GM12878 (cell line): ENCODE data around the gene CRTAP. TPM values are rescaled to one million over a fixed set of nuclear protein-coding genes. Genes with fewer than 3 reads are reported as not detected.
A peak's percentile ranks its signal among the peaks of the same experiment; 100 is the strongest.

Experiments used
- ATAC-seq: fragments of 200-7000 bp; cut with Tn5 transposase; 3 replicates; pipeline ENCODE4 v1.9.1; 2020; ENCODE audit warnings: mild to moderate bottlenecking, moderate library complexity
- BruUV-seq: library from RNA; stranded (reverse); fragments of 400-500 nt; replicated peaks from 2 replicates; lab custom pipeline; 2021; lab: Mats Ljungman, UMichigan
- CTCF ChIA-PET: fragments of 300-600 bp; sonication (Branson Sonifier 250); formaldehyde crosslinking; extraction: SDS; loops from one replicate; lab custom pipeline; 2021; ENCODE audit warnings: inconsistent platforms; lab: Yijun Ruan, JAX
- POLR2A ChIA-PET: fragments of 350-600 bp; formaldehyde crosslinking; extraction: SDS; loops from one replicate; lab custom pipeline; 2021; ENCODE audit warnings: inconsistent platforms; lab: Charles Lee
- RAD21 ChIA-PET: fragments of 300-600 bp; sonication (Branson Sonifier 250); formaldehyde crosslinking; loops from one replicate; lab custom pipeline; 2023; ENCODE audit warnings: antibody characterized with exemption; ENCODE audit not compliant: unreplicated experiment; lab: Charles Lee
- SMC1A ChIA-PET: fragments of 300-600 bp; sonication (Branson Sonifier 250); formaldehyde crosslinking; loops from one replicate; lab custom pipeline; 2023; ENCODE audit not compliant: unreplicated experiment, uncharacterized antibody; lab: Charles Lee
- DNase-seq: peaks from one replicate; pipeline ENCODE4 v3.0.0-alpha.2; 2011; ENCODE audit warnings: low read depth, low spot score
- FAIRE-seq: peaks from 3 replicates; lab custom pipeline; 2011; peaks lifted over from hg19 to GRCh38; lab: Jason Lieb, UNC
- H2AFZ ChIP-seq: 2 replicates; pipeline ENCODE4 v1.6.0; 2011; ENCODE audit warnings: low read depth, low read length, control low read depth; ENCODE audit not compliant: control insufficient read depth
- H3K27ac ChIP-seq: 2 replicates; pipeline ENCODE4 v1.5.1; 2011; ENCODE audit warnings: control low read depth; ENCODE audit not compliant: control insufficient read depth, insufficient read depth
- H3K27me3 ChIP-seq, 2 experiments: replicated peaks in 1 of 2; 2 replicates each; pipeline versions ENCODE4 v1.6.0 to v1.6.1; 2011; ENCODE audit warnings: low read length in 1 of 2; ENCODE audit not compliant: control insufficient read depth in 2 of 2, insufficient read depth in 2 of 2
- H3K36me3 ChIP-seq, 2 experiments: 2 replicates each; pipeline ENCODE4 v1.5.1; 2011; ENCODE audit warnings: low read length in 1 of 2; ENCODE audit not compliant: control insufficient read depth in 2 of 2, insufficient read depth in 2 of 2
- H3K4me1 ChIP-seq: 2 replicates; pipeline ENCODE4 v1.6.1; 2011; ENCODE audit warnings: mild to moderate bottlenecking, low read length, moderate library complexity, mixed read lengths; ENCODE audit not compliant: control insufficient read depth, insufficient read depth
- H3K4me2 ChIP-seq: 2 replicates; pipeline ENCODE4 v1.6.0; 2011; ENCODE audit warnings: control low read depth; ENCODE audit not compliant: control insufficient read depth, insufficient read depth
- H3K4me3 ChIP-seq: fragments of 200-600 bp; sonication (generic); 2 replicates; pipeline ENCODE4 v1.5.1; 2016
- H3K79me2 ChIP-seq: 2 replicates; pipeline ENCODE4 v1.6.0; 2011; ENCODE audit warnings: low read length; ENCODE audit not compliant: control insufficient read depth, insufficient read depth
- H3K9ac ChIP-seq: 2 replicates; pipeline ENCODE4 v1.8.0; 2011; ENCODE audit warnings: low read length, control low read depth, mixed read lengths; ENCODE audit not compliant: control insufficient read depth, insufficient read depth
- H3K9me3 ChIP-seq: replicated peaks from 3 replicates; pipeline ENCODE4 v1.5.1; 2011; ENCODE audit warnings: mild to moderate bottlenecking, low read length; ENCODE audit not compliant: control insufficient read depth, insufficient read depth
- H4K20me1 ChIP-seq: 2 replicates; pipeline ENCODE4 v1.6.0; 2011; ENCODE audit not compliant: control insufficient read depth, insufficient read depth
- BACH1 ChIP-seq: fragments of 450-650 bp; IDR thresholded peaks from 2 replicates; pipeline ENCODE4 v1.6.1; 2017; ENCODE audit warnings: mild to moderate bottlenecking, borderline replicate concordance
- BHLHE40 ChIP-seq, 2 experiments: fragments of 450-650 bp in 1 of 2; IDR thresholded peaks; 2 replicates each; pipeline ENCODE4 v1.6.1; 2011 to 2017; ENCODE audit warnings: low read depth in 2 of 2, borderline replicate concordance in 1 of 2, improper control_type of control experiment in 1 of 2, low read length in 1 of 2, mild to moderate bottlenecking in 1 of 2
- BRCA1 ChIP-seq: IDR thresholded peaks from 2 replicates; pipeline ENCODE4 v1.6.1; 2011; ENCODE audit warnings: low read depth, low read length, improper control_type of control experiment
- CREM ChIP-seq: IDR thresholded peaks from 2 replicates; pipeline ENCODE4 v1.6.1; 2014; ENCODE audit warnings: antibody characterized with exemption, low read depth
- EGR1 ChIP-seq, 2 experiments: IDR thresholded peaks; 1 replicate in 1 of 2; 2 replicates in 1 of 2; pipeline ENCODE4 v1.6.1; 2011 to 2012; ENCODE audit warnings: low read depth in 2 of 2, low read length in 2 of 2, borderline replicate concordance in 1 of 2, mild to moderate bottlenecking in 1 of 2, moderate library complexity in 1 of 2
- FOXM1 ChIP-seq: IDR thresholded peaks from 2 replicates; pipeline ENCODE4 v1.6.1; 2012; ENCODE audit warnings: low read depth, mild to moderate bottlenecking, inconsistent platforms, low read length, moderate library complexity
- GATAD2B ChIP-seq: fragments of 450-650 bp; conservative IDR thresholded peaks from 2 replicates; pipeline ENCODE4 v1.6.1; 2017; ENCODE audit warnings: low read depth, mild to moderate bottlenecking, moderate library complexity
- IRF4 ChIP-seq: IDR thresholded peaks from 2 replicates; pipeline ENCODE4 v1.6.1; 2011; ENCODE audit warnings: low read depth, low read length
- MEF2B ChIP-seq: fragments of 450-650 bp; IDR thresholded peaks from 2 replicates; pipeline ENCODE4 v1.6.1; 2018; ENCODE audit warnings: mild to moderate bottlenecking, moderate library complexity; ENCODE audit not compliant: partially characterized antibody, poor library complexity, severe bottlenecking
- PML ChIP-seq: IDR thresholded peaks from 2 replicates; pipeline ENCODE4 v1.6.1; 2012; ENCODE audit warnings: low read length, inconsistent platforms
- POU2F2 ChIP-seq: IDR thresholded peaks from 3 replicates; pipeline ENCODE4 v1.6.1; 2011; ENCODE audit warnings: low read depth, mild to moderate bottlenecking, low read length, borderline replicate concordance
- RFX5 ChIP-seq: IDR thresholded peaks from 2 replicates; pipeline ENCODE4 v1.6.1; 2011; ENCODE audit warnings: low read depth, low read length, improper control_type of control experiment
- SIN3A ChIP-seq: IDR thresholded peaks from 2 replicates; pipeline ENCODE4 v1.6.1; 2012; ENCODE audit warnings: low read depth, low read length, improper control_type of control experiment
- SMAD1 ChIP-seq: fragments of 450-650 bp; IDR thresholded peaks from 2 replicates; pipeline ENCODE4 v1.6.1; 2018; ENCODE audit warnings: mild to moderate bottlenecking, low read depth; ENCODE audit not compliant: partially characterized antibody
- SMC3 ChIP-seq: IDR thresholded peaks from 2 replicates; pipeline ENCODE4 v1.6.1; 2011; ENCODE audit warnings: low read length, improper control_type of control experiment, borderline replicate concordance
- SUZ12 ChIP-seq: fragments of 200-600 bp; sonication (generic); IDR thresholded peaks from one replicate; pipeline ENCODE4 v1.6.1; 2018; ENCODE audit warnings: antibody characterized with exemption, mild to moderate bottlenecking; ENCODE audit not compliant: unreplicated experiment
- WRNIP1 ChIP-seq: IDR thresholded peaks from 2 replicates; pipeline ENCODE4 v1.6.1; 2011; ENCODE audit warnings: low read depth, low read length, improper control_type of control experiment, borderline replicate concordance
- YBX1 ChIP-seq: fragments of 450-650 bp; IDR thresholded peaks from 2 replicates; pipeline ENCODE4 v1.6.1; 2016; ENCODE audit warnings: antibody characterized with exemption
- ZBED1 ChIP-seq: IDR thresholded peaks from 2 replicates; pipeline ENCODE4 v1.6.1; 2016; ENCODE audit warnings: borderline replicate concordance
- ZNF24 ChIP-seq: fragments of 450-650 bp; IDR thresholded peaks from 2 replicates; pipeline ENCODE4 v1.6.1; 2017; ENCODE audit warnings: antibody characterized with exemption, mild to moderate bottlenecking
- ZNF274 ChIP-seq: IDR thresholded peaks from one replicate; pipeline ENCODE4 v1.8.0; 2011; ENCODE audit not compliant: insufficient read length, insufficient read depth
- ZSCAN29 ChIP-seq: fragments of 450-650 bp; IDR thresholded peaks from 2 replicates; pipeline ENCODE4 v1.6.1; 2017; ENCODE audit warnings: mild to moderate bottlenecking, moderate library complexity
- ZZZ3 ChIP-seq: IDR thresholded peaks from 2 replicates; pipeline ENCODE4 v1.6.1; 2011; ENCODE audit warnings: low read depth; ENCODE audit not compliant: control insufficient read depth, insufficient read length
- WGBS: methylation state at CpG from one replicate; pipeline ENCODE4 v1.1.6; 2016; ENCODE audit warnings: low lambda C conversion rate; ENCODE audit not compliant: insufficient replicate concordance, insufficient coverage; ENCODE audit errors: missing lambda C conversion rate; 5-methylcytosine and 5-hydroxymethylcytosine counted together
- in situ Hi-C: fragments of 300-500 bp; cut with MboI; formaldehyde crosslinking; loops from 9 replicates; pipeline ENCODE4 v1.14.3; 2018; ENCODE audit warnings: mixed read lengths
- intact Hi-C: fragments of 100-400 bp; cut with micrococcal nuclease; formaldehyde crosslinking; loops from one replicate; pipeline ENCODE4 v1.14.2; 2022; ENCODE audit not compliant: unreplicated experiment
- polyA plus RNA-seq, 11 experiments: library from polyadenylated mRNA; depleted of rRNA in 4 of 11; unstranded in 6 of 11; stranded (reverse) in 5 of 11; fragments of >200 nt; fragmentation: Nextera tagmentation in 4 of 11; fragmentation: Illumina TruSeq in 1 of 11; extraction: Ambion mirVana in 4 of 11; extraction: Trizol in 1 of 11; gene quantifications; 1 replicate in 1 of 11; 2 replicates in 10 of 11; pipeline versions ENCODE4 v1.2.1 to v1.2.3, GENCODE V29; 2011 to 2016; ENCODE audit warnings: inconsistent platforms in 2 of 11, missing spikeins in 2 of 11, low read depth in 1 of 11
- total RNA-seq, 4 experiments: library from RNA; depleted of rRNA in 3 of 4; stranded (reverse); fragments of >200 nt in 3 of 4; fragmentation: Illumina TruSeq in 1 of 4; extraction: Trizol in 1 of 4; gene quantifications; 2 replicates each; pipeline versions ENCODE4 v1.2.1 to v1.2.3, GENCODE V29; 2013 to 2021
- TF ChIP-seq, protein P1 (sequence below): fragments of 450-650 bp; IDR thresholded peaks from 2 replicates; pipeline ENCODE4 v1.6.1; 2017; ENCODE audit warnings: mild to moderate bottlenecking, low read depth, inconsistent platforms; ENCODE audit not compliant: poor library complexity, severe bottlenecking

Gene CRTAP
- total and polyA plus RNA-seq, 10 of the 15 experiments (the other 5 are each of a cell fraction or from before 2014, with no cell fraction given): 6.0 to 42.3 (median 23.3) TPM

DNA sequence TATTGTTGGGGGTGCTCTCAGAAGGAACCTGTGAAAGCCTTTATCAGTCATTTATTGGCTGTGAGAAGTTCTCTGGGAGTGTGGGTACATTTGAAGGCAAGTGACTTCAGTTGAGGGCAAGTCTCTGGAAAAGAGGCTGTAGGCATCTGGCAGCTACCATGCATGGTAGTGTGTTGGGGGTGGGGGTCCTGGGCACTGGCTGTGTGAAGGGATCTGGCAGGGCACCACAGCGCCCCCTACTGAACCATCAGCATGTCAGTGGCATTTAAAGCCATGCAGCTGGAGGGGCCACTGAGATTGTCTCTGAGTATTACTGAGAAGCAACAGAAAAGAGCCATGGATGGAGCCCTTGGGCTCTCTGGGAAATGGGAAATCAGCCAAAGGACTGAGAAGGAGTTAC lies 30.6 kb downstream of the CRTAP start (continued):
- TF ChIP-seq MEF2B (no peak), YBX1 (no peak), BHLHE40 (IDR thresholded peaks at IDR 0.05; ENCODE audit: borderline replicate concordance in 1 of 2, low read depth in 2 of 2, low read length in 1 of 2) (no peak), ZZZ3 (no peak), SMC3 (peak; percentile 14; the same call in 1 of the 2 replicates), POU2F2 (no peak), CREM (no peak), RFX5 (no peak), EGR1 (IDR thresholded peaks at IDR 0.05; ENCODE audit: borderline replicate concordance in 1 of 2, low read depth in 2 of 2, low read length in 2 of 2) (no peak), WRNIP1 (no peak), SUZ12 (no peak), ZNF274 (no peak), SIN3A (no peak), ZNF24 (no peak)

GRCh38 chr3:33145221-33145900 lies 31.5 kb downstream of the CRTAP start:
- RAD21 ChIA-PET: interaction anchor here (2.4 kb wide), 1 partner anchor 14 kb away, joined by 9 read pairs; no protein-coding TSS in a partner anchor
- no peak for ATAC-seq
- no peaks in the 10 kb centered on the region for H3K4me1 ChIP-seq

More at GRCh38 chr3:33145221-33145900, 31.5 kb downstream of the CRTAP start:
- Histone ChIP-seq H4K20me1 (no peaks in the 10 kb centered on the region), H3K79me2 (no peaks in the 10 kb centered on the region), H3K9ac (no peak overlapping the region), H3K27ac (no peak overlapping the region), H2AFZ (no peak overlapping the region), H3K27me3 (no peaks in the 10 kb centered on the region), H3K9me3 (no peaks in the 10 kb centered on the region), H3K4me3 (no peak overlapping the region), H3K36me3 (no peaks in the 10 kb centered on the region; a peak in 1 of 4 replicates), H3K4me2 (no peak overlapping the region)
- DNase-seq: no peak
- intact Hi-C loops (no loop called here), in situ Hi-C loops (no loop called here)
- no TSS peak for BruUV-seq
- ChIA-PET SMC1A (interaction anchor here (2.4 kb wide), 1 partner anchor 14 kb away, joined by 13 read pairs; no protein-coding TSS in a partner anchor), POLR2A (no interaction called here), CTCF (interaction anchor here (1.5 to 13.7 kb wide), 3 partner anchors 13 to 227 kb away, joined by 3 to 136 read pairs (median 18); no protein-coding TSS in a partner anchor)
- WGBS: 74% methylated on average over 16 of the region's 16 CpGs
- TF ChIP-seq BRCA1 (no peak), ZBED1 (no peak), IRF4 (no peak), GATAD2B (no peak), SMAD1 (no peak), FOXM1 (no peak), PML (no peak), ZSCAN29 (no peak), BACH1 (no peak)
- TF ChIP-seq, protein P1, sequence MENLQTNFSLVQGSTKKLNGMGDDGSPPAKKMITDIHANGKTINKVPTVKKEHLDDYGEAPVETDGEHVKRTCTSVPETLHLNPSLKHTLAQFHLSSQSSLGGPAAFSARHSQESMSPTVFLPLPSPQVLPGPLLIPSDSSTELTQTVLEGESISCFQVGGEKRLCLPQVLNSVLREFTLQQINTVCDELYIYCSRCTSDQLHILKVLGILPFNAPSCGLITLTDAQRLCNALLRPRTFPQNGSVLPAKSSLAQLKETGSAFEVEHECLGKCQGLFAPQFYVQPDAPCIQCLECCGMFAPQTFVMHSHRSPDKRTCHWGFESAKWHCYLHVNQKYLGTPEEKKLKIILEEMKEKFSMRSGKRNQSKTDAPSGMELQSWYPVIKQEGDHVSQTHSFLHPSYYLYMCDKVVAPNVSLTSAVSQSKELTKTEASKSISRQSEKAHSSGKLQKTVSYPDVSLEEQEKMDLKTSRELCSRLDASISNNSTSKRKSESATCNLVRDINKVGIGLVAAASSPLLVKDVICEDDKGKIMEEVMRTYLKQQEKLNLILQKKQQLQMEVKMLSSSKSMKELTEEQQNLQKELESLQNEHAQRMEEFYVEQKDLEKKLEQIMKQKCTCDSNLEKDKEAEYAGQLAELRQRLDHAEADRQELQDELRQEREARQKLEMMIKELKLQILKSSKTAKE: no peak
- FAIRE-seq: no peak
